GM21390 (cell line): ENCODE results near the gene DACT3.
"Not testable (repeated sequence)": the region's sequence is repeated elsewhere in the genome, so short reads cannot be mapped to it uniquely, and the experiment has no call there.

Experiments used
- ATAC-seq: cut with Tn5 transposase; IDR thresholded peaks from one replicate; pipeline ENCODE4 v1.9.1; 2021; ENCODE audit not compliant: unreplicated experiment

Gene DACT3

DNA sequence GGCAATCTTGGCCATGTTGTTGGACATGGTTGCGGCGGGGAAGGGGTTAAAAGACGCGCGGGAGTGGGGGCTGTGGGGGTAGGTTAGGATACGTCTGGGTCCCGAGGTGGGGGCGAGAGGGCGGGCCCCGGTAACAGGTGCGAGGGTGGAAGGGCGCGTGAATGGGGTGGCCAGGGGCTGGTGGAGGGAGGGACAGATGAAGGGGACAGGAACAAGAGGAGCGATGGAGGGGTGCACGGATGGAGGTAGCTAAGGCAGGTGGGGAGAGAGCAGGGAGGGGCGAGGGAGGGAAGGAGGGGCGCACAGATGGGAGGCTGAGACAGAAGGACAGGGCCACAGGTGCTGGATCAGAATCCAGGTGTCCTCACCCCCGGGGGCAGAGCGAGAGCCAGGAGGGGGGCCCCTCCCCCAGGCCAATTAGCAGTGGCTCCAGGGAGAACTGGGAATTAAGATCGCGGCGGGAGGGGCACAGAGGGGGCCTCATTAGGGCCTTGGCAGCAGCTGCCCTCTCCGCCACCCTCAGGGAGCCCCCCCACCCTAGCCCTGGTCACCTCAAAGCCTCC, 26.2 kb downstream of the DACT3 start:
- no peak for ATAC-seq

DNA sequence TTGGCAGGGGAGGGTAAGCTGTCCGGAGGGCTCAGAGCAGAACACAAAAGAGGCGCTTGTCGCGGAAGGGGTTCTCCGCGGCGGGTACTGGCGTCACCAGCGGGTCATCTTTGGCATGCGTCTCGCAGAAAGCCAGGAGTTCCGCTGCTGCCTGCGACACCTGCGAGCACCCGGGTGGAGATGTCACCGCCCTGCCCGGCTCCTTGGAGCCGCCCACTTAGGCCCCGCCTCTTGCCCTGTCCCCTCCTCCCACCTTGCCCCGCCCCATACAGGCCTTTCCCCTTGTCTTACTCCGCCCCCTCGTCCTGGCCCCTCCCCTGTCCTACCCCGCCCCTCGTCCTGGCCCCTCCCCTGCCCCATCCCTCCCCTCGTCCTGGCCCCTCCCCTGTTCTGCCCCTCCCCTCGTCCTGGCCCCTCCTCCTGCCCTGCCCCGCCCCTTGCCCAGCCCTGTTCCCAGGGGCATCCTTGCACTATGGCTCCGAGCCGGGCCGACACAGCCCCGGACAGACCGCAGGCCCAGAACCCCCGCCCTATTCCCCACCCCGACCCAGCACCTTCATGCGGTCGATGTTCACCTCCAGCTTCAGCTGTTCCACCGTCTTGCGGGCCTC, 26.8 kb downstream of the DACT3 start:
- no peak for ATAC-seq

DNA sequence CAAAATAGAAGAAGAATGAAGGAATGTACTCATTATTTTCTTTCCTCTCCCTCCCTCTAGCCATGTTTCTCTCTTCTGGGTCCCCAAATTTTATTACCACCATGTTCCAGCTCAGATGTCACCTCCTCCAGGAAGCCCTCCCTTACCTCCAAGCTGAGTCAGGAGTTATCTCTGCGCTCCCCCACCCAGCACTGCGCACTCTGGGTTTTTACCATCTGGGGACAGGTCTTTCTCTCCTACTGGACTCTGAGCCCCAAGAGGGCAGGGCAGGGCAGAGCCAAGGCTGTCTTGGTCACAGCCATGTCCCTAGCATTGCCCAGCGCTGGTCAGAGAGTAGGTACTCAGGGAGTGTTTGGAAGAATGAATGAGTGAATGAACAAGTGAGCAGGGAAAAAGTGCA, 27.9 kb downstream of the DACT3 start:
- no peak for ATAC-seq

DNA sequence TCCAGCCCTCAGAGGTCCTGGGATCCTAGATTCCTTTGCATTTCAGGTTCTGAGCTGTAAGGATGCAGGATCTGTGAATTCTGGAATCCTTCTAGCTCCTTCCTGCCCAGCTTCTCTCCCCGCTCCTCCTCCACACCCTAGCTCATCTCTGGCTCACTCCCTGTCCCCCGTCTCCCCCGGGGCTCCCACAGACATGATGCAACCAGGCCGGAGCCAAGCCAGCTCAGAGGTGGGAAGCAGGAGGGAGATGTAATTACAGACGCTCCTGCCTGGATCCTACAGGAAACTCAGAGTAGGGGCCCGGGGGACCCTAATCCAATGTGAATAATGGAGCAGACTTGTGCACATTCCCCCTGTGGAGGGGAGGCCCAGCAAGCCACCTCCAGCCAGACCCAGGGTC, 29.5 kb downstream of the DACT3 start:
- no peak for ATAC-seq

DNA sequence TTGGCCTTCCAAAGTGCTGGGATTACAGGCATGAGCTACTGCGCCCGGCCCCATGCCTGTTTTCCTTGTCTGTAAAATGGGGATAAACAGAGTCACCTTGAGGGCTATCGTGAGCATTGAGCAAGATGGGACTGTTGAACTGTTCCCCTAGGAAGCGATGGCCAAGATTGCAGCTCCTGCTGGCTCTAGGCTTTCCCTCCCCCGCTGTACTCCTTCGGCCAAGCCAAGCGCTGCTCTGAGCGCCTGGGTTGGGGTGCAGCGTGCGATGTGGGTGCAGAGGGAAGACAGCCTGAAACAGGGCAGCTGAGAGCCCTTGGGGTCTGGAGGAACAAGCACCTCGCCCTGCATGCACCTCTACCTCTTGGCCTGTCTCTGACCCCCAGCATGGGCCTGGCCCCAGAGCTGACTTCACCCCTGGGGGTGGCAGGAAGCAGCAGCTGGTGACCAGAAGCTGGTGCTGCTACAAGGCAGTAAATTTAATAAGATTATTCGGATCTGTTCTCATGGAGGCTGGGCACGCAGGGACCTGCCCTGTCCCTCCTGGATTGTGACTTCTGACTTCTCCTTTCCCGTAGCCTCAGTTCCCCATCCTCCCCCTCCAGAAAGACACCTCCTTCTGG, 30.3 kb downstream of the DACT3 start:
- ATAC-seq = no peak

DNA sequence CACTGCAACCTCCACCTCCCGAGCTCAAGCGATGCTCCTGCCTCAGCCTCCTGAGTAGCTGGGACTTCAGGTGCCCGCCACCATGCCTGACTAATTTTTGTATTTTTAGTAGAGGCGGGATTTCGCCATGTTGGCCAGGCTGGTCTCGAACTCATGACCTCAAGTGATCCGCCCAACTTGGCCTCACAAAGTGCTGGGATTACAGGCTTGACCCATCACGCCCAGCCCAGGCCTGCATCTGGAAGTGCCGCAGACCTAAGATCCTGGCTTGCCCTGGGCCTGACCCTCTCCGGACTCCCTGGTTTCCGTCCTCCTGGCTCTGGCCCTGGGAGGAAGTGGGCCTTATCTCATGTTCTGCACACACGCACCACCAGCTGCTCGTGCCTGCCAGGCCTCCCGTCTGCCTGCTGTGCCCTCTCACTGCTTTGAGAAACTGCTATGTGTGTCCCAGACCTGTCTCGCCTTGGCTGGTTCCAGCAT, 31.4 kb downstream of the DACT3 start:
- ATAC-seq = no peak

DNA sequence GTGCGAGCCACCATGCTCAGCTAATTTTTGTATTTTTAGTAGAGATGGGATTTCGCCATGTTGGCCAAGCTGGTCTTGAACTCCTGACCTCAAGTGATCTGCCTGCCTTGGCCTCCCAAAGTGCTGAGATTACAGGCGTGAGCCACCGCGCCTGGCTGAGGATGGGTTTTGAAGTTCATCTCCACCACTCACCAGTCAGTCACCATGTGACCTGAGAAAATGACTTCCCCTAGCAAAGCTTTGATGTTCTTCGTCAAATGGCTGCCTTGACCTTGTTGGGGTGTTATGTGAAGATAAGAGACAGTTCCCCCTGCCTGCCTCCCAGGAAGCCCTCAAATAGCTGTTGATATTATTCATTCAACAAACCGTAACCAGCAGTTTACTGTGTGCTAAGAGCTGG, 32.0 kb downstream of the DACT3 start:
- not testable (repeated sequence) for ATAC-seq

DNA sequence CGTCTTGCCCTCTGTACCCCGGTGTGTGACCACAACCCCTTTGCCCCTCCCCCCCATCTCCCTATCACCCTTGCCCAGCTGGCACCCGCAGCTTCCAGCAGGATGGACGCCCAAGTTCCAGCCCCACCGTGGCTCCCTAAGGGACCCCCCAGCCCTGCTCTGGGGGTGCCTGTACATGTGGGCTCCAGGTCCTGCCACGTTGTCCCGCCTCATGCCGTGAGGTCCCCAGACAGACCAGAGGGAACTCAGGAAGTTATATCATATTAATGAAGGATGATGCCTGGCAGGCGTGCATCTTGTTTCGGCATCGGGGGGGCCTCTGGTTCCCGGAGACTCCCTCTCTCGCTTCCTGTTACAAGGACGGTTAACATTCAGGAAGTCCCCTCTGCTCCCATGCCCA, 34.5 kb downstream of the DACT3 start:
- no peak for ATAC-seq

DNA sequence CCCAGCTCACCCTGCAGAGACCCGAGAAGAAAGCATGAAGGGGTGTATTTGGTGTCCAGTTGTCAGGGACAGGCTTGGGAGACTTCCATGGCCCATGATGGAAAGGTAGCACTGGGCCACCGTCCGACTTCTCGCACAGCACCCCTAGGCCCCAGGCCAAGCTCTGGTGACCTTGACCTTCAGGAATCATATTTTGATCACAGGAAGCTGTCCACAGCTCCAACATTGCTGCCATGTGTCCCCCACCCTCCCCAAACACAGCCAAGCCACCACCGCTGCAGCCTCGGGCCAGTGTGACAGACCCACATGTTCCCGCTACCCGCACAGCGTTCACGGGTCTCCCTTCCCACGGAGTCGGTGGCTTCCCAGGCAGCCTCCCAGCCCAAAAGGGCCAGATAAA, 35.3 kb downstream of the DACT3 start:
- no peak for ATAC-seq

DNA sequence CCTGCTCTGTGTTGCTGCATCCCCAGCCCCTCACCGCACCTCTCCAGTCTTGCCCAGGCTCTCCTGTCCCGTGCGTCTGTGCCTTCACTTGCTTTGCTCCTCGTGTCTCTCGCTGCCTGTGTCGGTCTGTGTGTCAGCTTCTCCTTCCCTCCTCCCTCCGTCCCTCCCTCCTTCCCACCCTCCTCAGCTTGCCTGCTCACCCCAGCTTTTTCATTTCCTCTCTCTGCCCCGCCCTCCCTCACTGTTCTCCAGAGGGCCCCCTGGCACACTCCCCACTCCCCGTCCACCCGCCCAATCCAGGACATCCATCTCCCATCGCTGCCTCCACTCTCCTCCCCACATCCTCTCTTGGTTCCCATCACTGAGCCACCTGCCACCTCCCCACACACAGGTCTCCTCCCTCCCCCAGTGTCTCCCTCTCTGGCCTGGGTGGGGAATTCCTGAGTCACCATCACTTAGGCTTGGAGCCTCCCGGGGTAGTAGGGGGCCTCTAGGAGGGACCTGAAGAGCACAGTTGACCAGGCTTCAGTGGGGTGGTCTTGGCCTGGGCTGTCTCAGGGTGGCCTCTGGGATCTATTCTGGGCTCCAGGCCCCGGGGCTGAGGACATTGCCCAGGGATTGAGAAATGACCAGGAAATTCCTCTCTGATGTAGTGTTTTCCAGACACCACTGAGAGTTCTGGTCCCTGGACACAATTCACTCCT, 35.9 kb downstream of the DACT3 start, which contains the start of gene PTGIR:
PTGIR (minus strand) TSS at position 132 of the 704 bp plus-strand sequence. CDS start 864 bp downstream, outside the sequence.
- no peak for ATAC-seq

DNA sequence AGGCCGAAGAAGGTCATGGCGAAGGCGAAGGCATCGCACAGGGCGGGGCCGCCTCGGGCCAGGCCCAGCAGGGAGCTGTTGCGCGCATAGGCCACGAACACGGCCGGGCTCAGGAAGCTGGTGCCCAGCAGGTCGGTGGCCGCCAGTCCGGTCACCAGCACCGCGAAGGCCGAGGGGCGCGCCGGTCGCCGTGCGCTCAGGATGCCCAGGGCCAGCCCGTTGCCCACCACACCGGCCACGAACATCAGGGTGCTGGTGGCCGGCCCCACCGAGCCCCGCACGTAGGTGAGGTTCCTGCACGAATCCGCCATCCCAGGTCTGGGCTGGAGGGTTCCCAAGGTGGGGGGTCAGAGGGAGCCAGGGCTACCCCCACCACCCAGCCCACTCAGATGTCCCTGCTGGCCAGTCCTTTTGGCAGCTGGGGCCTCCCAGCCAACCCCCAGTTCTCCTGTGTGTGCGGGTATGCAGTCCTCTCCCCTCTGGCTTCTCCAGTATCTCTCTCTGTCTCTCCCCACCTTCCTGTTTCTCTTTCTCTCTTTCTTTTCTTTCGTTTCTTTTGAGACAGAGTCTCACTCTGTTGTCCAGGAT, 37.0 kb downstream of the DACT3 start:
- no peak for ATAC-seq

DNA sequence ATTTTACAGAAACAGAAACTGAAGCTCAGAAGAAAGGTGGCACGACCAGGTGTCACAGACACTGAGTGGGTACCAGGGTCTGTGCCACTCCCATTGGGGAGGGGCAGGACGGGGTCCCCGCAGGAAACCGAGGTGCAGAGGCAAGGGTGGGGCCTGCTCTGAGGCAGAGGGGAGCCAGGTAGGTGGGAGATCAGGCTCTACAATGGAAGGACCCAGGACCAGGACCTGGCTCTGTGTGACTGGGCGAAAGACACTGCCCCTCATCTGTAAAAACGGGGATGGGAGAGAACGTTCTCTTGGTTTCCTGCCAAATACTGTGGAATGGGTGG, 38.9 kb downstream of the DACT3 start:
- ATAC-seq = no peak

DNA sequence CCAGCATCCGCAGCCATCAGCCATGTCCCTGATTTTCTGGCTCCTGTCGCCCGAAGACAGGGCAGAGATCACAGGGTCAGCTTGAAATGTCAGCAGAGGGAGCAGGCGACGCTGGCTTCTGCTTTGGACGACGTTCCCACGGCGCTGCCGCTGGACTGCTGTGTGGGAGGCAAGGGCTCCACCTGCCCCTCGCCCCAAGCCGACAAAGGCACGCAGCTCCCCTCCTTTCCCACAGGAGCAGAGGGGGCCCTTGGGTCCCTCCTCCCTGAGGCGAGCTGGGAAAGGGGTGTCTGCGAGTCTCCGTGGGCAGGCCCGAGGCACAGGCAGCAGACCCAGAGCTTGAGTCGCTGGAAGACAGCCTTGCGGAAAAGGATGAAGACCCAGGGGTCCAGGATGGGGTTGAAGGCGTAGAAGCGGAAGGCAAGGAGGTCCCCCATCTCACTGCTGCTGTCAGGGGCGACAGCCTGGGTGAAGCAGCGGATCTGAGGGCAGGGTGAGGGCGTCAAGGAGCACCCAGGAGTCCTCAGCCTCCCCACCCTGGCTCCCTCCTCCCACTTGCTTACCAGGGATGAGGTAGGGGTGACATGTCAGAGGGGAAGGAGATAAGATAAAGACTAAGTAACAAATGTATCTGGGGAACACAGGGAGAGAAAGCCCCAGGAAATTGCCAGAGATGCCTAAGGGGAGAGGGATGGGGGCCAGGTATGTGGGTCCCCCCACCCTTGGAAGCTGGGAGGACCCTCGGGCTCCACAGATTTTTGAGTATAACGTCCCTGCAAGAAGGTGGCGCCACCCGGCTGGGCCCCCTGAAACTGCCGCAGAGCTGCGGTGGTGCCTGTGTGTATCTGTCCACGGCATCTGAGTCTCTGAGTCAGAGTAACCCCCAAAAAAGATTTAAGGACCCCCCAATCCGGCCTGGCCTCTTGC, 39.5 kb downstream of the DACT3 start:
- ATAC-seq = no peak

DNA sequence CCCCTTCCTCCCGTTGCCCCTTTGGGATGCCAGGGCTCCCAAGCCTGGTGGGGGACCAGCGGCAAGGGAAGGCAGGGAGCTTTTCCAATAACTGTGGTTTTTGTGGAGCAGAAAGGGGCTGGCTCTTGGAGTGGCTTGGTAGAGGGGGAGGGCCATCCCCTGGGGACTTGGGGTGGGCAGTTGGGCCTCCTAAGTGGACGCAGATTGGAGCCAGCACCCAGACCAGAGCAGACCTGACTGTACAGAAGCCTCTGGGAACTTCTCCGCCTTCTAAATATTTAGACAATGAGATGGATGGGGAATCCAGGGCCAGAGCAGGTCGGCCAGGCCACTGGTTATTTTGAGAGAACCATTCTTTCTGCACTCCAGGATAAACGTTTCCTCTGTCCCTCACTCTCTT, 40.3 kb downstream of the DACT3 start:
- ATAC-seq = no peak

DNA sequence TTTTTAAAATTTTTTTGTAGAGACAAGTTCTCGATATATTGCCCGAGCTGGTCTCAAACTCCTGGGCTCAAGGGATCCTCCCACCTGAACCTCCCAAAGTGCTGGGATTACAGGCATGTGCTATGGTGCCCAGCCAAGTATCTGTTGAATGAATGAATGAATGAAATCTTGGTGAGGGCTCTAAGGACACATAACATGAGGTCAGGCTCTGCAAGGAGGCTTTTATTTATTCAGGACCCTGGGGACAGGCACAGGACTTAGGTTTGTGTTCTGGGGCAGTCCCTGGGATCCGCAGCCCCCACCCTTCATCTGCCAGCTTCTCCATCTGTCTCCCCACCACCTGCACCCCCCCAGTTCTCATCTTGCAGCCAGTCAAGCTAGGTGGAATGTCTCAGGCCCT, 40.7 kb downstream of the DACT3 start:
- ATAC-seq = no peak

DNA sequence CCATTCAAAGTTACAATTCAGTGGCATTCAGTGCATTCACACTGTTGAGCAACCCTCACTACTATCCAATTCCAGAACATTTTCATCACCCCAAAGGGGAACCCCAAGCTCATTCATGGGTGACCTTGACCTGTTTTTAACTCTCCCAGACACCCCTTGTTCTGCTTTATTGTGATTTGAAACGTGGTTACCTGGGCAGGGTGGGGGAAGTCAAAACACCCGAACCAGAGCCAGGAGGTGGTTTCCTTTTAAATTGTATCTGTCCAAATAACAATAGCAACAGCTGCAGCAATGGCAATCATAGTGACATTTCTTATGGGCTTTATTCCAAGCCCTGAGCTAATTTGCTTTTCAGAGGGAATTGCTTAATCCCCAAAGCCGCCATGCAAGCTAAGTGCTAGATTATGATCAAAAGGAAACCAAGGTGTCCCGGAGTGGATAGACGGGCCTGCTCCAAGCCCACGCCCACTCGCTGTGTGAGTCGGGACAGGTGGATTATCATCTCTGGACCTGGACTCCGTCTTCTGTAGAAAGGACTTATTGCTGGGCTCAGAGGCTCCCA, 42.2 kb downstream of the DACT3 start:
- no peak for ATAC-seq

DNA sequence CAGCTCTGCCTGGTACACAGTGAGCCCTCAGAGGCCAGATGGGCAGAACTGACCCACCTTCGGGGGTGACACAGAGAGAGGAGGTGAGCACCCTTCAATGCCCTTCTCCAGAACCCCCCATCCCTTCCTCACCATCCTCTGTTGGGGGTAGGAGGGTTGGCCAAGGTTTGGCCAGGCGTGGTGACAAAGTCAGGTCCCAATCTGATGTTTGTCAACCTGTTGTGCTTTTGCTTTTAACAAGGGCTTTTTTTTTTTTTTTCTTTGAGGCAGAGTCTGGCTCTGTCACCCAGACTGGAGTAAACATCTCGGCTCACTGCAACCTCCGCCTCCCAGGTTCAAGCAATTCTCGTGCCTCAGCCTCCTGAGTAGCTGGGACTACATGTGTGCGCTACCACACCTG, 43.4 kb downstream of the DACT3 start:
- ATAC-seq = no peak

DNA sequence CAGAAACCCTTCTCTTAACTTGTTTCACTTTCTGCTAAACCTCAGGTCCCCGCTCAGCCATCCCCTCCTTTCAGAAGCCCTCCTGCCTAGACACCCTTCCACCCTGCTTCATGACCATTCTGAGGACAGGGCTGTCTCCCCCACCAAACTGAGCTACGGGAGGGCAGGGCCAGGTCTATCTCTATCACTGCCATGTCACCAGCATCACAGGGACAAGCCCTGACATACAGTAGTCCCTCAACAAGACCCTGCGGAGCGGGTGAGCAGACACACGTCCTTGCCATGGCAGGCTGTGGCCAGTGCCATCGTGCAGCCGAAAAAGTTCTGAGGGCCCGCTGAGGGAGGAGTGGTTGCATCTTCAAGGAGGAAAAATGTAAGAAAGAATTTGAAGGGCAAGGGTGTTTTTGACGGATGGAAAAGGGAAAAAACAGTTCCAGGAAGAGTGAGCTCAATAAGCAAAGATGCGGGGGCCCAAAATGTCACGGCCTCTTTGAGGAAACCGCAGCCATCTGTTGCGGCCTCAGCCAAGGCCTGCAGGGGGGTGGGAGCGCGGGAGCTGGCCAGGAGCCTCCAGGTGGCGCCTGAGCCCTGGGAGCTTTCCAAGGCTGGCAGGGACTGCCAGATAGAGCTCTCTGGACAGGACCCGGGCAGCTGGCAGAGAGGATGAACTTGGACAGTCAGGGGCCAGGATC, 44.2 kb downstream of the DACT3 start:
- no peak for ATAC-seq

DNA sequence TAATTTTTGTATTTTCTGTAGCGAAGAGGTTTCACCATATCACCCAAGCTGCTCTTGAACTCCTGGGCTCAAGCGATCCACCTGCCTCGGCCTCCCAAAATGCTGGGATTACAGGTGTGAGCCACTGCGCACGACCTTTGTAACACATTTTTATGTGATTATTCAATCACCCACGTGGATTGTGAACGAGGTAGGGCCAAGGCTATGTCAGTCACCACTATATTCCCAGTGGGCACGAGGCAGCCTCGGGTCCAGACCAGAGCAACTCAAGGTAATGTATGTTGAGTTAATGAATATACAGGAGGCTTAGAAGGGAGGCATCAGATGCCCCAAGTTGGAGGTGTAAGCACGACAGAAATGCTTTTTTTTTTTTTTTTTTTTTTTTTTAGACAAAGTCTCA, 45.0 kb downstream of the DACT3 start:
- ATAC-seq = no peak
